Thyroid gland (tissue), 4 donors: ENCODE data around the gene OR51V1. TPM values are rescaled to one million over a fixed set of nuclear protein-coding genes. Genes with fewer than 3 reads are reported as not detected.

Experiments
- DNase-seq, 2 donors: peaks; one replicate each; pipeline ENCODE4 v3.0.0-alpha.2; 2019
- H3K27ac ChIP-seq, 3 donors: fragments of 200-600 bp; sonication (generic); 1 replicate in 2 of 3; 2 replicates in 1 of 3; pipeline ENCODE4 v1.5.1; 2016 to 2019; ENCODE audit warnings: mild to moderate bottlenecking in 1 of 3, moderate library complexity in 1 of 3
- H3K27me3 ChIP-seq: fragments of 200-600 bp; sonication (generic); one replicate; pipeline ENCODE4 v1.5.1; 2019
- H3K36me3 ChIP-seq, 2 donors: fragments of 200-600 bp; sonication (generic); one replicate each; pipeline ENCODE4 v1.5.1; 2016 to 2019
- H3K4me1 ChIP-seq, 2 donors: fragments of 200-600 bp; sonication (generic); one replicate each; pipeline ENCODE4 v1.5.1; 2017 to 2019
- H3K4me3 ChIP-seq, 3 donors: fragments of 200-600 bp; sonication (generic); replicated peaks in 1 of 3; 1 replicate in 2 of 3; 2 replicates in 1 of 3; pipeline ENCODE4 v1.5.1; 2016; ENCODE audit warnings: mild to moderate bottlenecking in 1 of 3
- H3K9me3 ChIP-seq: fragments of 200-600 bp; sonication (generic); one replicate; pipeline ENCODE4 v1.5.1; 2017
- CTCF ChIP-seq, 6 experiments: fragments of 200-600 bp in 3 of 6; fragments of 450-650 bp in 3 of 6; sonication (generic) in 3 of 6; IDR thresholded peaks; one replicate each; pipeline ENCODE4 v1.5.1; 2016 to 2019; ENCODE audit warnings: antibody characterized with exemption in 6 of 6, mild to moderate bottlenecking in 2 of 6, inconsistent platforms in 1 of 6, moderate library complexity in 1 of 6
- POLR2A ChIP-seq, 2 donors: fragments of 450-650 bp; IDR thresholded peaks; one replicate each; pipeline ENCODE4 v1.6.1; 2017; ENCODE audit warnings: antibody characterized with exemption in 2 of 2, mild to moderate bottlenecking in 2 of 2, moderate library complexity in 1 of 2
- WGBS, 2 donors: methylation state at CpG; one replicate each; pipeline ENCODE4 v1.1.5; 2017; 5-methylcytosine and 5-hydroxymethylcytosine counted together
- intact Hi-C: fragments of 100-400 bp; cut with DNase I; formaldehyde crosslinking; loops from one replicate; pipeline ENCODE4 v1.15.1; 2023
- total RNA-seq, 4 donors: library from RNA; depleted of rRNA; stranded (reverse); fragments of >200 nt; gene quantifications; one replicate each; pipeline ENCODE4 v1.2.3, GENCODE V29; 2016

OR51V1 gene
- total RNA-seq, 4 donors from 2014 or later: not detected

- Histone ChIP-seq H3K27me3 (no peaks in the 10 kb centered on the region), H3K36me3 (no peaks in the 10 kb centered on the region), H3K27ac (no peak overlapping the region), H3K9me3 (no peaks in the 10 kb centered on the region), H3K4me3 (no peak overlapping the region), H3K4me1 (no peaks in the 10 kb centered on the region)
- intact Hi-C loops: no loop called here
- TF ChIP-seq POLR2A (IDR thresholded peaks at IDR 0.05) (no peak), CTCF (IDR thresholded peaks at IDR 0.05) (no peak)
- WGBS, 2 donors: 64 to 82% methylated on average over 2 of the region's 2 CpGs
- no peak for DNase-seq
These were observed 25.0 kb upstream of the OR51V1 start for GRCh38 chr11:5225480-5225871.

GRCh38 chr11:5224538-5225479 lies 24.3 kb upstream of the OR51V1 start:
- no peak for DNase-seq
- no peaks in the 10 kb centered on the region for H3K27me3 ChIP-seq
- H3K27ac ChIP-seq: no peak overlapping the region
- 74 to 83% methylated on average over 6 of the region's 6 CpGs for WGBS, 2 donors
- no peaks in the 10 kb centered on the region for H3K4me1 ChIP-seq
- intact Hi-C loops: no loop called here
- H3K4me3 ChIP-seq: no peak overlapping the region
- H3K9me3 ChIP-seq: no peaks in the 10 kb centered on the region
- no peaks in the 10 kb centered on the region for H3K36me3 ChIP-seq
- TF ChIP-seq POLR2A (IDR thresholded peaks at IDR 0.05) (no peak), CTCF (IDR thresholded peaks at IDR 0.05) (no peak)

- intact Hi-C loops: no loop called here
- WGBS, 2 donors: 84 to 85% methylated on average over 1 of the region's 1 CpG
- Histone ChIP-seq H3K4me3 (no peak overlapping the region), H3K9me3 (no peaks in the 10 kb centered on the region), H3K36me3 (no peaks in the 10 kb centered on the region), H3K27me3 (no peaks in the 10 kb centered on the region), H3K4me1 (no peaks in the 10 kb centered on the region), H3K27ac (no peak overlapping the region)
- no peak for TF ChIP-seq CTCF (IDR thresholded peaks at IDR 0.05)
- TF ChIP-seq POLR2A (IDR thresholded peaks at IDR 0.05): no peak
- no peak for DNase-seq
These were observed 23.2 kb upstream of the OR51V1 start for GRCh38 chr11:5223686-5224085.

- 91 to 93% methylated on average over 6 of the region's 6 CpGs for WGBS, 2 donors
- Histone ChIP-seq H3K36me3 (no peaks in the 10 kb centered on the region), H3K9me3 (no peaks in the 10 kb centered on the region), H3K27me3 (no peaks in the 10 kb centered on the region), H3K27ac (no peak overlapping the region), H3K4me1 (no peaks in the 10 kb centered on the region), H3K4me3 (no peak overlapping the region)
- intact Hi-C loops: no loop called here
- DNase-seq: no peak
- TF ChIP-seq POLR2A (IDR thresholded peaks at IDR 0.05): no peak
- TF ChIP-seq CTCF (IDR thresholded peaks at IDR 0.05): no peak
These were observed 22.7 kb upstream of the OR51V1 start for GRCh38 chr11:5223146-5223545.

- H3K9me3 ChIP-seq: no peaks in the 10 kb centered on the region
- 38 to 49% methylated on average over 7 of the region's 7 CpGs for WGBS, 2 donors
- intact Hi-C loops: no loop called here
These were observed 9.9 kb upstream of the OR51V1 start for GRCh38 chr11:5210376-5210885.

More at GRCh38 chr11:5210376-5210885, 9.9 kb upstream of the OR51V1 start:
- Histone ChIP-seq H3K36me3 (no peaks in the 10 kb centered on the region), H3K27me3 (no peaks in the 10 kb centered on the region), H3K4me1 (no peaks in the 10 kb centered on the region), H3K4me3 (no peak overlapping the region), H3K27ac (no peak overlapping the region)
- DNase-seq: no peak
- no peak for TF ChIP-seq POLR2A (IDR thresholded peaks at IDR 0.05)
- no peak for TF ChIP-seq CTCF (IDR thresholded peaks at IDR 0.05)
